Thoracic aorta (tissue), 2 donors: Measurements from ENCODE around the gene ATP10A. TPM values are rescaled to one million over a fixed set of nuclear protein-coding genes. Genes with fewer than 3 reads are reported as not detected.

Experiments
- ATAC-seq: fragments of 150-250 bp; one replicate; pipeline ENCODE4 v1.8.0; 2017; ENCODE audit warnings: low read depth; ENCODE audit not compliant: insufficient number of reproducible peaks, low FRiP score
- DNase-seq: peaks from one replicate; pipeline ENCODE4 v3.0.0-alpha.2; 2020; ENCODE audit warnings: low spot score
- H3K27ac ChIP-seq, 2 donors: fragments of 200-600 bp; sonication (generic); 1 replicate in 1 of 2; 2 replicates in 1 of 2; pipeline ENCODE4 v1.5.1; 2016; ENCODE audit warnings: mild to moderate bottlenecking in 2 of 2, moderate library complexity in 2 of 2
- H3K27me3 ChIP-seq: fragments of 200-600 bp; sonication (generic); replicated peaks from 2 replicates; pipeline ENCODE4 v1.6.0; 2016; ENCODE audit warnings: mild to moderate bottlenecking; ENCODE audit not compliant: insufficient read depth
- H3K36me3 ChIP-seq: fragments of 200-600 bp; sonication (generic); one replicate; pipeline ENCODE4 v1.5.1; 2016
- H3K4me1 ChIP-seq, 2 donors: fragments of 200-600 bp; sonication (generic); 1 replicate in 1 of 2; 2 replicates in 1 of 2; pipeline versions ENCODE4 v1.5.1 to v1.6.0; 2016; ENCODE audit warnings: low read depth in 2 of 2, mild to moderate bottlenecking in 1 of 2; ENCODE audit not compliant: control insufficient read depth in 1 of 2
- H3K4me3 ChIP-seq: fragments of 200-600 bp; sonication (generic); 2 replicates; pipeline ENCODE4 v1.5.1; 2016; ENCODE audit warnings: mild to moderate bottlenecking
- H3K9me3 ChIP-seq: fragments of 200-600 bp; sonication (generic); 2 replicates; pipeline ENCODE4 v1.5.1; 2016
- CTCF ChIP-seq: fragments of 200-600 bp; sonication (generic); IDR thresholded peaks from one replicate; pipeline ENCODE4 v1.5.1; 2019; ENCODE audit warnings: antibody characterized with exemption
- total RNA-seq, 2 donors: library from RNA; depleted of rRNA; stranded (reverse); fragments of >200 nt; gene quantifications; one replicate each; pipeline versions ENCODE4 v1.1.0 to v1.2.3, GENCODE V29; 2016

The ATP10A gene
- total RNA-seq, 2 donors from 2014 or later, result 59.4 to 89.8 TPM

GRCh38 chr15:25718597-25718996 is 144.5 kb downstream of the ATP10A start:
- H3K36me3 ChIP-seq, result peaks cover 5% of the 10 kb centered on the region
- H3K4me1 ChIP-seq, result peaks cover 33 to 76% of the 10 kb centered on the region in 2 donors
- H3K27me3 ChIP-seq, result no peaks in the 10 kb centered on the region
- peak overlapping the region; percentile 81 to 87 for H3K27ac ChIP-seq
- ATAC-seq (no peak), DNase-seq (no peak)
- no peaks in the 10 kb centered on the region for H3K9me3 ChIP-seq
- no peak for TF ChIP-seq CTCF
- peak overlapping the region; percentile 46 for H3K4me3 ChIP-seq

GRCh38 chr15:25718169-25718536 is 145.0 kb downstream of the ATP10A start:
- H3K9me3 ChIP-seq, result no peaks in the 10 kb centered on the region
- DNase-seq, result peak; percentile 26
- TF ChIP-seq CTCF, result no peak
- H3K27ac ChIP-seq, result peak overlapping the region; percentile 81 to 87
- ATAC-seq, result no peak
- peak overlapping the region; percentile 46 for H3K4me3 ChIP-seq
- H3K36me3 ChIP-seq, result peaks cover 8% of the 10 kb centered on the region
- no peaks in the 10 kb centered on the region for H3K27me3 ChIP-seq
- peaks cover 30 to 72% of the 10 kb centered on the region in 2 donors for H3K4me1 ChIP-seq

DNA sequence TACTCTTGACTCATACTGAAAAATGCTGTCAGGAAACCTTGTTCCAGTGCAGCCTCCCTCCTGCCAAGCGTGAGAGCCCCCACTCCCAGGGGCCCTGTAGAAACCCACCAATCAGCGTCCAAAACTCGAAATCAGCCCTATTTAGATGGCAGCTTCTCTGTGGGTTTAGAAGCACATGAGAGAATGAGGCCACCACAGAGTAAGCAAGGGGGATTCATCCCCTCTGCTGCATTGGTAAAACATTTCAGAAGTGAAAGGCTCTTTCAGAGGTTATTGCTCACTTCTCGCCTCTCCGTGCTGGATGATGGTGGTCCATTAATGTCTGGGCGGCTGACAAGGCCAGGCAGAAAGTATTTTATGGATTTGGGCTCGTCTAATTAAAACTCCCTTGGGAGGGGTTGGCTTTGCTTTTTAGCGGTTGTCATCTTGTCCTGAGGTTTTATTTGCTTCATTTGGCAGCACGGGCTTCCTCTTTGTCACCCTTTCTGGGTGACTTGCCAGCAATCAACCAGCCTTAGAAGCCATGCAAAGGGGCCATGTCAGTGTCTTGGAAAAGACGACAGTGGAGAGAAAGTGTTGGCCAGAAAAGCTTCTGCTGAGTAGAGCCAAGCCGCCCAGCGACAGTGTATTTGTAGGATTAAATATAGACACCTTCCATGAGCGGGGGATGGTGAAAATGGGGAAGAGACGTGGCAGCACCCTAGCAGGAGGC is 145.5 kb downstream of the ATP10A start:
- ATAC-seq, result peak; percentile 53
- H3K36me3 ChIP-seq, result peaks cover 13% of the 10 kb centered on the region
- no peaks in the 10 kb centered on the region for H3K27me3 ChIP-seq
- no peaks in the 10 kb centered on the region for H3K9me3 ChIP-seq
- peaks cover 26 to 66% of the 10 kb centered on the region in 2 donors for H3K4me1 ChIP-seq
- TF ChIP-seq CTCF, result no peak
- peak overlapping the region; percentile 46 for H3K4me3 ChIP-seq
- peak overlapping the region; percentile 81 to 87 for H3K27ac ChIP-seq
- DNase-seq, result peak; percentile 42

GRCh38 chr15:25717127-25717456 is 146.0 kb downstream of the ATP10A start:
- H3K4me3 ChIP-seq, result no peak overlapping the region
- no peaks in the 10 kb centered on the region for H3K27me3 ChIP-seq
- no peak for DNase-seq
- no peak for TF ChIP-seq CTCF
- peaks cover 20 to 61% of the 10 kb centered on the region in 2 donors for H3K4me1 ChIP-seq
- ATAC-seq, result no peak
- H3K27ac ChIP-seq, result peak overlapping the region; percentile 81 to 87
- H3K9me3 ChIP-seq, result no peaks in the 10 kb centered on the region
- peaks cover 18% of the 10 kb centered on the region for H3K36me3 ChIP-seq

GRCh38 chr15:25716414-25717126 is 146.6 kb downstream of the ATP10A start:
- no peak for ATAC-seq
- no peak for TF ChIP-seq CTCF
- Histone ChIP-seq H3K4me3 (no peak overlapping the region), H3K9me3 (no peaks in the 10 kb centered on the region), H3K4me1 (peaks cover 20 to 56% of the 10 kb centered on the region in 2 donors), H3K27ac (peak overlapping the region; percentile 81 to 87), H3K27me3 (no peaks in the 10 kb centered on the region), H3K36me3 (peaks cover 20% of the 10 kb centered on the region)
- no peak for DNase-seq
